Stimulated activated naive CD4-positive, alpha-beta T cell (primary cell): ENCODE data around the gene SHROOM3.

Source experiments
- DNase-seq, 6 experiments: peaks; one replicate each; lab custom pipeline; 2025; lab: John Stamatoyannopoulos, UW

The SHROOM3 gene

DNA sequence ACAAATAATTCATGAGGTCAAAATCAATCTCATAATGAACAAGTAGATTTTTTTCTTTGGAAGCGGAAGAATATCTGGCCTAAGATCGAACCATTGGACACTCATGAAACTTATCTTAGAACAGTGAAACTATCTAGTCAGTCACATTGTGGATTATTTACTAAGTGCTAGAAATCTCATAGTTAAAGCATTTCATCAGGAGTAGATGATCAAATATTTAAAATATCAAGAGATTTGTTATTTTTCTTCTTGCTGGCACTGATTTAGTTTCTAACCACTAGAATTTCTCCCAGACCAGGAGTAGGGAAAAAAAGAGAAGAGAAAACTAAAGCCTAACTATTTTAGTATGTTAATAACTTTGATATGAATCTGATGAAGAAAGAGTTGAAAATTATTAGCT lies 105.5 kb downstream of the SHROOM3 start:
- DNase-seq = no peak

DNA sequence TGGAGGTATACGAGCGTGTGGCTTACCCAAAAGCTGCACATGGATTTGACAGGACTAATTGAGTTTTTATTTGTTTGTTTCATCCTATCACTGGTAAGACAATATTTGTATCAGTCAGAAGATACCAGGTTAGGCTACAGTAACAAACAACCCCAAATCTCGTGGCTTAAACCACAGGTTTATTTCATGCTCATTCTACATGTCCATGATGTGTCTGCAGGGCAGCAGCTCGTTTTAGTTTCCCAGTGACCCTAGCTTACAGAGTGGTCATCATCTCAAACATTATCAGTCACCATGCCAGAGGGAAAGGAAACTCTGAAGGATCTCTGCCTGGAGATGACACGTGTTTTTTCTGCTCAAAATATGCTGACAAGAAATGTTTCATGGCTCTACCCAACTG lies 108.3 kb downstream of the SHROOM3 start:
- DNase-seq = no peak

DNA sequence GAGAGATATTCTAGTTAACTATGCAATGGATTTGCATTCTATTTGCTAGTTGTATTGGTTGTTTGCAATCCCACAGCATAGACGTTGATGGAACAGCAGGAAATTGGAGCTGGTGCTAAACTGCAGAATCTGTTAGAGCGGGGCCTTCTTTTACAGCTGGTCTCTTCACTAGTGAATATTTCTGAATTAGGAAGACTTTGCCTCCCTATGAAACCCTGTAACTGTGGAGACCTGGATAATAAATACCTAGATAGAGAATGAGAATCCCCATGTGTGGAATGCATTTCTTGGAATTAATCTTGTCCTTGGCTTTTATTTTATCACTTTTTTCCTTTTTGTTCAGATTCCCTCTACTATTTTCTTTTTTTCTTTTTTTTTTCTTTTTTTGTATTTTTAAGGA lies 109.7 kb downstream of the SHROOM3 start:
- DNase-seq = no peak

DNA sequence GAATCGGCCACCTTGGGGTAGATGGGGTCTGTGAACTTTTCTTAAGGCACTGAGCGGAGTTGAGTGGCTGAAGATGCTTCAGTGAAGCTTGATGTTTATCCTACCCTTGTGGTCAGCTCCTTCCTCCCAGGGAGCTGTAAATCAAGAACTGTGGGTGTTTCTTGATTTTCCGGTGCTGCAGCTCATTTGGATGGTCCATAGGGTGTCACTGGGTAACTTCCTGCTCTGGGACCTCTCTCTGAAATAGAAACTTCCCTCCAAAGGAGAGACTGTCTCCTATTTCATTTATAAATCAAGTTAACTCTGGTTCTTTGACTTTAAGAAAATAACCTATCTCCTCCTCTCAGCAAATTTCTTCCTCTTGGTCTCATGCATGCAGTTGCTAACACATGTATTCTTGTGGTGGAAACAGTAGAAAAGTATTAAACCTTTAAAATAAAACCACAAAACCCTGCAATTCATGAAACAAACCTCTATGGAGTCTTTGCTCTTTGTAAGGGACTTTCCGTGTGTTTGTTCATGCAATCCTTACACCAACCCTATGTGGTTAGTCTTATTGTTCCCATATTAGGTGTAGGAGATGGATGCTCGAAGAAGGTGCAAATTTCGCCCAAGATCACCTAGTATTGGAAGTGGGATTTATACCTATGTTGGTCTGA lies 110.3 kb downstream of the SHROOM3 start:
- DNase-seq = no peak

DNA sequence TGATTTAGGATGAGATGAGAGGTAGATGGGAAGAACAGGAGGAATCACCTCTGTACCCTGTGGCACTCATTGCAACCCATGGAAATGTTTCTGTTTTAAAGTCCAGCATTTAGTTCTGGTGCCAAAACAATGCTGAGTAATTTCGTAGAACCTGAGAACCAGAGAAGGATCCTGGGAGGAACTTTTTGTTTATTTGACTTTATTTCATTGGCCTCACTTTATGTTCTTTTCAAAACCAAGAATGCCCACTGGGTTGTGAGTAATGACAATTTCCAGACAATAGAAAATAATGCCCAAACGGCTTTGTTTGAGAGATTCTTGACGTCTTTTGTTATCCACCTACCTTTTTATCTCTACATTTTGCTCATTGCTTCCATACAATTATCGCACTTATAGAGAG lies 111.3 kb downstream of the SHROOM3 start:
- no peak for DNase-seq

DNA sequence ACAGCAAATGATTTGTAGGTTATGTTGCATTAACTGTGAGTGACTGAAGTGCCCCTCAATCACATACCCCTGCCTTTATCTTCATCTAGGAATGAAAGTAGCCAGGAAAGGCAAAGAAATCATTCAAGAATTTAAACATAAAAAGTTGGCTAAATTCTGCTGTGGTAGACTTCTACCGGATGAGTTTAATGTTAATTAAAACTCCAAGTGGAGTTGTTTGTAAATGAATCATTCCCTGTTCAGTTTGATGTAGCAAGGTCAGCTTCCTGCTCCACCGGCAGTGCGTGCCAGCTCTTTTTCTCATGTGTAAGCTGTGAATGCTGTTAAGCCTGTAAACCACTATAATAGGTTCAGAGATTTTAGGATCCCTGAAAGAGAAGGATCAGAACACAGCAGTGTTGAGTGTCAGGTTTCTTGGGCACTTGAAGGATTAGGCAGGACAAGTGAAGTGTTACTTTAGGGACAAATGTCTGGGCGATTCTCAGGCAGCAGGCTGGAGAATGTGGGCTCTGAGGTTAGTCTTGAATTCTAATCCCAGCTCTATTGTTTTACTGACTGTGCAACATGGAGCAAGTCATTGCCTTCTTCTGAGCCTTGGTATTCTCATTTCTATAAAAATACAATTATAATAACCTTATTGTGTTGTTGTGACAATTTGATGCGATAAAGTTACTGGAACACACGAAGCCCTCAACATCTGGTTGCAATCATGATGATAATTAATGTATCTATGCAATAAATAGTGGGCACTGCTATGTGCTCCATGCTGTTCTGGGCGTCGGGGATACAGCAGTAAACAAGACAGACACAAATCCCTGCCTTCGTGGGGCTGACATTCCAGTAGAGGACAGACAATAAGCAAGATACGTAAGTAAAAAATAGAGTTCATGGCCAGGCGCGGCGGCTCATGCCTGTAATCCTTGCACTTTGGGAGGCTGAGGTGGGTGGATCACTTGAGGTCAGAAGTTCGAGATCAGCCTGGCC lies 112.0 kb downstream of the SHROOM3 start:
- no peak for DNase-seq

DNA sequence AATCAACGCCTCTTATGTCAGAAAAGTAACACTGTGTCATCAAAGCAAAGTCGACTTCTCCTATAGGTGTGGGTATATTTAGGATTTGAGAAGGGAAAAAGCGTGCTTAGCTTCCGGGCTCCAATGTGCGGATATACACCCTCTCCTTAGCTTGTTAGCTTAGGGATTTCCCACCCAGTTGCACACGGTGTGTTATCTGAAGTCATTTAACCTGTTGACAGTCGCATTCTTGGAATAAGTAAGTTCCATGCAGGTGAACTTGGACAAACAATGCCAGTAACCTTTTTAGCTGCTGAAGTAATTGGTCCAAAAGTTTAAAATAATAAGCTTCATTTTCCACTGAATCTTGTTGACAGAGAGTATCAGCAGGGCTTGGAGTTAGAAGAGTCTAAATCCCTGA lies 113.7 kb downstream of the SHROOM3 start:
- no peak for DNase-seq

DNA sequence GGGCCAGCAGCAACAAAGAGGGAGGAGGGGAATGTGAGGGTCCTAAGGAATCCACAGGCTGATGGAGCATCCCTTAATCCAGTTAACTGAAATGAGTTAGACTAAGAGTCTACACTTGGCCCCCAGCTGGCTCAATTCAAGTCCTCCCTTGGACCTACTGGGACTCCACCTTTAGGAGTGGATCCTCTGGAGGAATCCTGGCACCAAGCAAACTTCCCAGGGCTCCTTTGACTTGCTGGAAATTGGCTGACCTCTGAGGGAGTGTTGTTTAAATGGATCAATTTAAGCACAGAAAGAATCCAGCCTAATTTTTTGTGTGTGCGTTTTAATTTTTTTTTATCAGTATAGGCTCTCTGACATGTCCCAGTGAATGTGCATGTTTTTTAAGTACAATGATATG lies 114.7 kb downstream of the SHROOM3 start:
- DNase-seq = no peak

DNA sequence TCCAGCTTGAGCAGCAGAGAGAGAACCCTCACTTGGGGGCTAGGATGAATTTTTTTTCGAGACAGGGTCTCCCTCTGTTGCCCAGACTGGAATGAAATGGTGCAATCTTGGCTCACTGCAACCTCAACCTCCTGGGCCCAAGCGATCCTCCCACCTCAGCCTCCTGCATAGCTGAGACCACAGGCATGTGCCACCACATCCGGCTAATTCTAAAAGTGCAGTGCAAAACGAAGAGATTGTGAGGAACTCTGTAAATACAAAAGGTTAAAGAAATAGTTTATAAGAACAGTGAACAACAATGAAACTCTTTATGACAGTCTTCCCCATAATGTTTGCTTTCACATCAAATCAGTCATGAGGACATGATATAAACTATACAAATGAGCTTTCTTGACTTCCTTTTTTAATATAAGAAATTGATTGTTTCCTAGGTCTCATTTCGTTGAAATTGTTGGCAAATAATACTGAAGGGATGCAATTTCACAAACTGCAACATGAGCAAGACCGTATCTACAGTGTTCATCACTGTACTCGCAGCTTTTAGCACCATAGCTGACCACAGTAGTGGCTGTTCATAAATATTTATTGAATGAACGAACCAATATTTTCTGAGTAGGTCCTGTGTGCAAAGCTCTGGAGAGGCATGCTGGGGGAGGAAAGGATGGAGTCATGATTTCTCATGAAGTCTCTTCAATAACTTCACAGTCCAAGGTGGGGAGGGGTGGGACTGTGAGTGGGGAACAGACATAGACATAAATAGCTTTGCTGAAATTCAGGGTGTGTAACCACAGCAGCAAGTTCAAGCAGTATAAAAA lies 116.1 kb downstream of the SHROOM3 start:
- DNase-seq = no peak

DNA sequence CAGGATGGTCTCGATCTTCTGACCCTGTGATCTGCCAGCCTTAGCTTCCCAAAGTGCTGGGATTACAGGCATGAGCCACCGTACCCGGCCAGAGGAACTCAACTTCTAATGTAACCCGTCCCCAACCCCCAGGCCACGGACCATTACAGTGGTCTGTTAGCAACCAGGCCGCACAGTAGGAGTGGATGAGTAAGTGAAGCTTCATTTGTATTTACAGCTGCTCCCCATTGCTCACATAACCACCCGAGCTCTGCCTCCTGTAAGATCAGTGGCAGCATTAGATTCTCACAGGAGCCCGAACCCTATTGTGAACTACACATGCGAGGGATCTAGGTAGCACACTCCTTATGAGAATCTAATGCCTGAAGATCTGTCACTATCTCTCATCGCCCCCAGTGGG lies 119.6 kb downstream of the SHROOM3 start:
- no peak for DNase-seq

DNA sequence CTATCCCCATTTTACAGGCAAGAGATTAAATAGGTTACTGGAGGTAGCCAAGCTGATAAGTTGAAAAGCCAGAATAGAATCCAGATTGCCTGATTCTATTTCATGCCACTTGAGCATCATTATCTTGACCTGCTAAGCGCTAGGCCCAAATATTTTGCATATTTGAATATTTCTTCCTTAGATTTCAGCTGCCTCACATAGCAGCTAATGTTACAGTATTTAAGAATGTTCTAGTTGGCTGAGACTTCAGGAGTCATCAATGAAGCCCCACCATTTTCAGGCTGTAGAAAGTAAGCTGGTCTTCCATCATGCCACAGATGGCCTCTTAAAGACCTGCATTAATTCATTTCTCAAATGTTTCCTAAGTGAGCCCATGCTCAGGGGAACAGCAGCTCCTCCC lies 121.4 kb downstream of the SHROOM3 start:
- no peak for DNase-seq

DNA sequence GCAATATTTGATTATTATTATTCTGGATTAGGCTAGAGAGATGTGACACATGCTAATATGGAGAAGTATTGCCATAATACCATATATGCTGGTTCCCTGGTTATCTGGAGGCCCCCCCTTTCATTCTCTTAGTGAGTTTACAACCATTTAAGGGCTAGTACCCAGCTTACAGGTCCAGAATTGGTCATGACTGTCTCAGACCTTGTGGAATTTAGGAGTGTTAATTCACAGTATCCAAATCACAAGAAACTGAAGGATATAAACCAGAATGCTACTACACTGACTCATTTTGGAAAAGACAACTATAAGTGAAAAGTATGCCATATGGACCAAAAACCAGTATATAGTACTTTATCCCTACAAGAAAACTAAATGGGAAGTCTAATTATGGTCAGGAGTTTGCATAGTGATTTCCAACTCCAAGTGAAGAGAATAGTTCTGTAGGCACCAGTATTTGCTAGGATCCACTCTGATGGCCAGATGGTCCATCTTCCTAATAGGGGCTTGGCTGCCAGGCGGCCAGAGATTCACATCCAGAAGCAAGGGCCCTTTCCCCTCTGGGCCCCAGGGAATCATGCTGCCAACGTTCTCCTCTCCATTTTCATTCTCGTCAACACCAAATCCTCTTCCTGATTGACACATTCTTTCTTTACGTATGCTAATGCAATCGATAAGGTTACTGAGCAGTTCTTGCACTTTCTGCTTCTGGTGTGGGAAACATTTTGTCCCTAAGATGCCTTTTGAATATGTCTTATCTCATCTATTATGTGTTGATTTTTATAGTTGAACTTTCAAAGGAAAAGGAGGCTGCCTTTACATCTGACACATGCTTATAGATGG lies 123.6 kb downstream of the SHROOM3 start:
- no peak for DNase-seq

DNA sequence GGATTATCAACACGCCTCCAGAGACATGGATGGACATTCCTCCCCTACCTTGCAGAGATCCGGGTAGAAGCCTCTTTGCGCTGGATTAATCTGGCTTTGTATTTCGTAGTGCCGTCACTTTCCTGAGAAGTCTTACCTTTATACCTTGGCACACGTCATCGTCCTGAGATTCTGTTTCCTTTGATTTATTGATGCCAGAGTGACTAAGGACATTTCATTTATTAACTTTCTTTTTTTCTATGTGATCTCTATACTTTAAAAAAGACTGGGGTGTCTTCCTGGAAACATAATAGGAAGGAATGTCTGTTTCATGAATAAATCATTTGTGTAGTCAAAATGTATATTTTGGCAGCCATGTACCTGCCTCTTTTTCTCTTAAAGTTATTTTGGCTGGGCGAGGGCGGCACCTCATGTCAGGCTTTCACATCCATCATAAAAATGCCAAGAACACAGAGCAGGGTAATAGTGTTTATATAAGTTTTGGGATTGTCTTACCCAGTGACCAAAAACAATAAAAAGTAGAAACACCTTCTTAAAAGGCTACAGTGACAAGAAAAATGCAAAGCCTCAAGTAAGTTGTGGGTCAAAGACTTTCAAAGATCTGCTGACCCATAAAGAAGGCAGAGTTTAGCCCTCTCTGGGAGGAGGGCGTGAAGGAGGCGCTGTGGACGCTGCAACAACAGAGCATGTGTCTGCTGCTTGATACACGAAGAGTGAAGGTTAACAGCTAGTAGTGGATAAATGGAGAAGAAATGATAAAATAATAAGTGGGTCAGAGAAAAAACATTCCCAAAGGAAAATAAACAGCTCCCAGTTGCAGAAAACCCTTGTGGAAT lies 124.4 kb downstream of the SHROOM3 start:
- no peak for DNase-seq

DNA sequence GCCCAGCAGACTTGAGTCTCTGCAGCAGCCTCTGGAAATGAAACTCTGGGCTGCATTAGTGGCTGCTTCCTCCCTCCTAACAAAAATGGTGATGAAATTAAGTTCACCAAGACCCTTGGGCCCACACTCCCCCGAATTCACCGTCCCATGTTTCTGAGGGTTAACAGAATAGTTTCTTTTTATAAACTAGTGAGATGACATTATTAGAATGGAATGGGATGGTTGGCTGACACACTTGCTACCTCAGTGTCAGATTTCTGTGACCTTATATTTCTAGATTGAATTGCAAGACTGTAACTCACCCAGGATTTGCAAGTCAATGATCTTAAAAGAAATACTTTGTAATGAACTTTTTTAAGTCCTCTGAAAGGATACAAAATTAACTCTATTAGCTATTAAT lies 127.1 kb downstream of the SHROOM3 start:
- no peak for DNase-seq

DNA sequence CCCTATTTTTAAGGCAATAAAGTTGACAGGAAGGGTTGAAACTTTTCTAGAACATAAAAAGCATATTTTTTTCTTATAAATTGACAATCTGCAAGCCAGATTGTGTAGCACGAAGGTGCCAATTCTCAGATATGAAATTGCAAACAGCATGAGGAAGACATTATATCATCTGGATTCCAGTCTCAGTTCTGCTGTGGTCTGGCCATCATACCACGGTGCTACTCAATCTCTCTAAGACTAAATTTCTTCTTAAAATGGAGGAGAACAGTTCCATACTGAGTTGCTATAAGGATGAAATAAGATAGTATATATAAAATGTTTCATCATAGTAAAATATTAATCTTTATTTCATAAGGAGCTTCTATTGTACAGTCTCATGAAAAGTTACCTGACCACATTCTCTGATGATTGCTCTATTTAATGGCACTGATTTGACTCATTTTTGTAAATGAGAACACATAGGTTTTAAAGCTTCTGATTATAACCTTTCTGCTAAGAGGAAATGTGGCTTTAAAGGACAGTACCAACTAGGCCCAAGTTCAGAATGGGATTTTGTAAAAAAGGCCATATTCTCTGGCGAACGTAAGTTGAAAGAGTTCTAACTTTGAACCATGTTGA lies 127.9 kb downstream of the SHROOM3 start:
- no peak for DNase-seq

DNA sequence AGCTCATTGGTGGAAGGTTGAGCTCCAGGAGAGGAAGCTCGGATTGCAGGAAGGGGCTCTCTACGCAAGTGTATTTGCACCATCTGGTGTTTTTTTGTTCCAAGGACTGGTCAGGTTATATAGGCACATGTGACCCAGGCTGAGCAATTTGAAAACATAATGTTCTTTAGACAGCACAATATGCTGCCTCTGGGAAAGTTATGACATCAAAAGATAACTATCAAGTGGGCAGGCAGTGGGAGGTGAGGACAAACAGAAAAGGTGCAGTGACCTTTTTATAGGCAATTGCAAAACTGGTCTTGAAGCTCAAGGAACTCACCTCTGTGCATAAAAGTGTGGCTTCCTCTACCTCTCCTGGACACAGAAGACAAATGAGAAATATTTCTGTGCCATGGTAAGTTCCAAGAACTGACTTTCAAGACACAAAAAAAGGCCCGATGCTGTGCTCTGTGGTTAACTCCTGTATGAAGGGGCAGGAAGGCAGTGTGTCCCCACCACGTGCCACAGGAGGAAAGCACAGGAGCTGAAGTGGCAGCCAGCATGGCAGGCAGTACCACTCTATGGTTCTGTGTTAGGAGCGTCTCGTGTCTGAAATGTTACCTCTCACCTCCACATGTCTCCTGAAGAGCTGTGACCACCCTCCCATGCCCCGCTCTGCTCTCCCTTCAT lies 128.6 kb downstream of the SHROOM3 start:
- DNase-seq = no peak

DNA sequence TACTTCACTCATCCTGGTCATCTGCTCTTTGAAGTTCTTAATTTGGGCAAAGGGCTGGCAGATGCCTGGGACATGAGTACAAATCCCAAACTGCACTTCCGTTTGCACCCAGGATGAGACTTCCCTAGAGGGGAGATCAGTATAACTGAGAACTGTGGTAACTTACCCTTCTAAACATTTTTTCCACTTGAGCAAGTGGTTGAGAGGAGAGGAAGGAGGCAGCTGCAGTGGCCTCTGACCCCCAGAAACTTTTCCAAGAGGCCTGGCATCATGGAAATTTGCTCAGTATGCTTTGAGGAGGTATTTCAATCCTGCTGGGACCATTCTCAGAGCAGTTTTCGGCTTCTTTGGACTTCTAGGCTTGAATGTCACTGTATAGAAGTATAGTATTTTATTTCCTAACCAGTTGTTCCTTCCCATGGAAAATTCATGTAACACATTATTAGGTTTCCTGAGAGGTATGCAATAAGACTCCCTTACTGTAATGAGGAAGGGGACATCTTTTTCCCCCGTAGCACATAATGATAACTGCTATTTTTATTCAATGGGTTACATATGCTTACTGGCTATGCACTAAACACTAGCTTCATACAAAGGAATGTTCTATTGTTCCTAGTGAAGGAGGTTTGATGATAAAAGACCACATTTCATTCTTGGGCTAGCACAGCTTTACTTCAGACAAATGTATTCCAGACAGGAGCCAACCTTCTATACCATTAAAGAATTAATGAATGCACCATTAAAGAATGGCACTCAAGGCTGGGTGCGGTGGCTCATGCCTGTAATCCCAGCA lies 129.3 kb downstream of the SHROOM3 start:
- no peak for DNase-seq

DNA sequence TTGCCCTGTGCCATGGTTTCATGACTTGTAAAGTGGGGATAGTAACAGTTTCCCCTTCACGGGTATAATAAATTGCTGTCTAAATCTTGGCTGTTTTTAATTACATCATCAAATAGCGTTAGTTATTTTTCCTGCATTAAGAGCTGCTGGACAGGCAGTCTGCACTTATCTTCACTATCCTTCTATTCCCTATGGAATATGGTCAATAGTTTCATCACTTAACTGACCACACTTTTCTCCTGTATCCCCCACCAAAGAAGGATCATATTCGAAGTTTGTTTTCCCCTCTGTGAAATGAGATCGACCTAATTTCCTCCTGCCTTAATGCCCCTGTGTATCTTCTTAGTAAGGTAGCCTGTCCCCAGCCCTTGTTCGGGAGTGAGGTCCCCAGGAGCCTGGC lies 133.2 kb downstream of the SHROOM3 start:
- DNase-seq = no peak

DNA sequence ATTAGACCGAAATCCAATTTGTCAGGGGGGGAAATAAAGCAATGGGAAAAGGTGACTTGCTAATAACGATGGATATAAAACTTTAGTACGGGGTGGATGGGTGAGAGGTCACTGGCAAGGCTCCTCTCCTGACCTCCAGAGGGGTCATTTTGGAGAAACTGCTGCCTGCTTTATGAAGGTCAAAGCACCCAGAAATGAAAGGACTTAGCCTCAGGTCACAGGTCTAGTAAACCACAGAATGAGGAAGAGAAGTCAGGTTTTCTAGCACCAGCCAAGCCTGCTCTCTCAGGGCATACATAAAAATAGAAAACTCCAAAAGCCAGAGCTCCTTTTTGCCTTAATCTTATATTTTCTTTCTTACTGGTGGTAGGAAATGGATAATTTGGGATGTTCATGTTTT lies 134.2 kb downstream of the SHROOM3 start:
- no peak for DNase-seq
